ENCODE data around the gene SMAD3. TPM values are rescaled to one million over a fixed set of nuclear protein-coding genes. Genes with fewer than 3 reads are reported as not detected.

The SMAD3 gene
- total RNA-seq, 1 donor from 2014 or later: 12.5 TPM

- no peaks in the 10 kb centered on the region for H3F3A ChIP-seq (ENCODE audit: low read depth)
- H3K4me1 Mint-ChIP-seq: no peaks in the 10 kb centered on the region
- H3K27me3 ChIP-seq: no peaks in the 10 kb centered on the region
- no peaks in the 10 kb centered on the region for H4K20me1 ChIP-seq (ENCODE audit: low read depth)
- peaks cover 6% of the 10 kb centered on the region for H3K36me3 Mint-ChIP-seq
- no peaks in the 10 kb centered on the region for H3K9me3 ChIP-seq (ENCODE audit: low read depth)
- TF ChIP-seq EZH2phosphoT487 (IDR thresholded peaks at IDR 0.05) (no peak), CTCF (IDR thresholded peaks at IDR 0.05) (no peak), EZH2 (IDR thresholded peaks at IDR 0.05) (no peak)
- H3K27ac ChIP-seq: peak overlapping the region; percentile 19
- no peak for DNase-seq (ENCODE audit: low spot score)
- H3K27me3 Mint-ChIP-seq (ENCODE audit: insufficient read depth, low read depth): no peaks in the 10 kb centered on the region
- H3K9me3 Mint-ChIP-seq: no peaks in the 10 kb centered on the region
- no peak overlapping the region for H3K27ac Mint-ChIP-seq
- no peaks in the 10 kb centered on the region for H3K4me1 ChIP-seq
- H2AFZ ChIP-seq (replicated peaks): no peak overlapping the region
- H3K36me3 ChIP-seq: no peaks in the 10 kb centered on the region
- no peak overlapping the region for H3K4me3 Mint-ChIP-seq
- no peak overlapping the region for H3K9ac ChIP-seq
- no peak overlapping the region for H3K4me3 ChIP-seq
- H3K79me2 ChIP-seq (ENCODE audit: low read depth): no peaks in the 10 kb centered on the region
- no peak overlapping the region for H3K4me2 ChIP-seq
Observed at GRCh38 chr15:67210555-67211168, 145.3 kb downstream of the SMAD3 start.

GRCh38 chr15:67212684-67213367, 147.4 kb downstream of the SMAD3 start:
- H3K4me3 ChIP-seq: no peak overlapping the region
- no peak overlapping the region for H3K9ac ChIP-seq
- no peaks in the 10 kb centered on the region for H3K36me3 ChIP-seq
- no peaks in the 10 kb centered on the region for H3F3A ChIP-seq (ENCODE audit: low read depth)
- H3K4me1 ChIP-seq: no peaks in the 10 kb centered on the region
- TF ChIP-seq CTCF (IDR thresholded peaks at IDR 0.05) (no peak), EZH2phosphoT487 (IDR thresholded peaks at IDR 0.05) (no peak), EZH2 (IDR thresholded peaks at IDR 0.05) (no peak)
- no peaks in the 10 kb centered on the region for H3K9me3 ChIP-seq (ENCODE audit: low read depth)
- no peaks in the 10 kb centered on the region for H3K4me1 Mint-ChIP-seq
- H2AFZ ChIP-seq (replicated peaks): no peak overlapping the region
- H3K27ac ChIP-seq: no peak overlapping the region
- no peak overlapping the region for H3K4me3 Mint-ChIP-seq
- H3K79me2 ChIP-seq (ENCODE audit: low read depth): no peaks in the 10 kb centered on the region
- no peak overlapping the region for H3K27ac Mint-ChIP-seq
- no peaks in the 10 kb centered on the region for H3K27me3 ChIP-seq
- no peaks in the 10 kb centered on the region for H4K20me1 ChIP-seq (ENCODE audit: low read depth)
- H3K9me3 Mint-ChIP-seq: no peaks in the 10 kb centered on the region
- DNase-seq (ENCODE audit: low spot score): no peak
- no peak overlapping the region for H3K4me2 ChIP-seq
- peaks cover 8% of the 10 kb centered on the region for H3K36me3 Mint-ChIP-seq
- no peaks in the 10 kb centered on the region for H3K27me3 Mint-ChIP-seq (ENCODE audit: insufficient read depth, low read depth)

GRCh38 chr15:67215102-67215501, 149.7 kb downstream of the SMAD3 start:
- H3K79me2 ChIP-seq (ENCODE audit: low read depth): no peaks in the 10 kb centered on the region
- Mint-ChIP-seq H3K4me1 (no peaks in the 10 kb centered on the region), H3K4me3 (no peak overlapping the region), H3K9me3 (no peaks in the 10 kb centered on the region), H3K36me3 (peaks cover 2% of the 10 kb centered on the region), H3K27me3 (ENCODE audit: insufficient read depth, low read depth) (no peaks in the 10 kb centered on the region), H3K27ac (no peak overlapping the region)
- no peak overlapping the region for H3K27ac ChIP-seq
- no peaks in the 10 kb centered on the region for H3K4me1 ChIP-seq
- H3K4me2 ChIP-seq: no peak overlapping the region
- H3F3A ChIP-seq (ENCODE audit: low read depth): no peaks in the 10 kb centered on the region
- no peaks in the 10 kb centered on the region for H3K9me3 ChIP-seq (ENCODE audit: low read depth)
- no peak for TF ChIP-seq EZH2phosphoT487 (IDR thresholded peaks at IDR 0.05)
- TF ChIP-seq CTCF (IDR thresholded peaks at IDR 0.05): no peak
- no peak for TF ChIP-seq EZH2 (IDR thresholded peaks at IDR 0.05)
- no peak overlapping the region for H3K4me3 ChIP-seq
- no peaks in the 10 kb centered on the region for H3K27me3 ChIP-seq
- no peaks in the 10 kb centered on the region for H4K20me1 ChIP-seq (ENCODE audit: low read depth)
- H2AFZ ChIP-seq (replicated peaks): no peak overlapping the region
- H3K36me3 ChIP-seq: no peaks in the 10 kb centered on the region
- DNase-seq (ENCODE audit: low spot score): no peak
- no peak overlapping the region for H3K9ac ChIP-seq
